Activated CD4-positive, alpha-beta T cell treated with anti-CD3 and anti-CD28 coated beads for 4 hours (primary cell): Measurements from ENCODE around the gene SLC6A20.
"Not testable (repeated sequence)": the region's sequence is repeated elsewhere in the genome, so short reads cannot be mapped to it uniquely, and the experiment has no call there.

Experiments
- DNase-seq, 2 donors: peaks; one replicate each; pipeline ENCODE4 v3.0.0-alpha.2; 2020

The SLC6A20 gene

GRCh38 chr3:45754461-45754860 lies 41.9 kb downstream of the SLC6A20 start:
- no peak for DNase-seq

GRCh38 chr3:45753095-45753494 lies 43.2 kb downstream of the SLC6A20 start:
- DNase-seq = no peak

GRCh38 chr3:45751537-45752242 lies 44.6 kb downstream of the SLC6A20 start:
- DNase-seq = no peak

- no peak for DNase-seq
These were observed 46.5 kb downstream of the SLC6A20 start for GRCh38 chr3:45749880-45750279.

- not testable (repeated sequence) for DNase-seq
These were observed 47.2 kb downstream of the SLC6A20 start for GRCh38 chr3:45749036-45749600.

GRCh38 chr3:45748068-45748467 lies 48.3 kb downstream of the SLC6A20 start:
- no peak for DNase-seq

GRCh38 chr3:45746777-45747622 lies 49.3 kb downstream of the SLC6A20 start:
- no peak for DNase-seq

- DNase-seq = no peak
These were observed 50.1 kb downstream of the SLC6A20 start for GRCh38 chr3:45746165-45746776.

GRCh38 chr3:45742461-45743089 lies 53.8 kb downstream of the SLC6A20 start:
- DNase-seq = no peak

GRCh38 chr3:45741742-45742460 lies 54.4 kb downstream of the SLC6A20 start:
- DNase-seq = no peak

- no peak for DNase-seq
These were observed 55.1 kb downstream of the SLC6A20 start for GRCh38 chr3:45741247-45741646.

GRCh38 chr3:45739991-45740390 lies 56.3 kb downstream of the SLC6A20 start:
- DNase-seq = no peak

GRCh38 chr3:45737234-45737633 lies 59.1 kb downstream of the SLC6A20 start:
- DNase-seq = no peak

- DNase-seq = no peak
These were observed 59.6 kb downstream of the SLC6A20 start for GRCh38 chr3:45736707-45737106.

GRCh38 chr3:45730409-45731154 lies 65.8 kb downstream of the SLC6A20 start:
- no peak for DNase-seq

- no peak for DNase-seq
These were observed 66.7 kb downstream of the SLC6A20 start for GRCh38 chr3:45729614-45730013.

GRCh38 chr3:45724911-45725310 lies 71.4 kb downstream of the SLC6A20 start:
- DNase-seq = no peak

GRCh38 chr3:45719655-45720487 lies 76.5 kb downstream of the SLC6A20 start:
- no peak for DNase-seq

- no peak for DNase-seq
These were observed 79.5 kb downstream of the SLC6A20 start for GRCh38 chr3:45716790-45717336.

- no peak for DNase-seq
These were observed 80.4 kb downstream of the SLC6A20 start for GRCh38 chr3:45715945-45716344.
